Measurements from ENCODE around the gene MYT1. TPM values are rescaled to one million over a fixed set of nuclear protein-coding genes. Genes with fewer than 3 reads are reported as not detected.

The MYT1 gene
- total RNA-seq, 1 experiment from 2014 or later = 0.22 TPM

GRCh38 chr20:64188091-64188490 is 23.8 kb downstream of the MYT1 start:
- Histone ChIP-seq H3K27ac (ENCODE audit: low read length) (no peak overlapping the region), H3K79me2 (ENCODE audit: low read length) (no peaks in the 10 kb centered on the region), H3K4me2 (ENCODE audit: low read length) (no peak overlapping the region), H3K4me3 (ENCODE audit: low read length) (no peak overlapping the region), H3K9me2 (replicated peaks; ENCODE audit: low read length) (no peaks in the 10 kb centered on the region), H2AFZ (ENCODE audit: low read length) (no peak overlapping the region), H4K20me1 (ENCODE audit: low read length) (no peaks in the 10 kb centered on the region), H3K9ac (ENCODE audit: low read length) (no peak overlapping the region), H3K9me3 (ENCODE audit: low read length) (no peaks in the 10 kb centered on the region), H3K27me3 (ENCODE audit: low read length) (peaks cover 48% of the 10 kb centered on the region), H3K4me1 (ENCODE audit: insufficient read depth, low read length) (no peaks in the 10 kb centered on the region), H3K36me3 (ENCODE audit: low read depth, low read length) (no peaks in the 10 kb centered on the region), H3F3A (ENCODE audit: low read length, unreplicated experiment) (no peaks in the 10 kb centered on the region)
- POLR2A ChIA-PET (ENCODE audit: unreplicated experiment) = no interaction called here
- TF ChIP-seq EZH2phosphoT487 (IDR thresholded peaks at IDR 0.05; ENCODE audit: borderline replicate concordance, low read length) = no peak
- TF ChIP-seq CTCF (conservative IDR thresholded peaks at IDR 0.05; ENCODE audit: low read depth, low read length) = no peak
- no peak for TF ChIP-seq EZH2 (IDR thresholded peaks at IDR 0.05; ENCODE audit: low read length, unreplicated experiment)
- DNase-seq (no peak), ATAC-seq (no peak)
- BruUV-seq (replicated peaks) = no TSS peak
- intact Hi-C loops (cut with micrococcal nuclease) = no loop called here
- CTCF ChIA-PET = no interaction called here

GRCh38 chr20:64188682-64189529 is 24.7 kb downstream of the MYT1 start:
- intact Hi-C loops (cut with micrococcal nuclease) = no loop called here
- POLR2A ChIA-PET (ENCODE audit: unreplicated experiment) = no interaction called here
- H3K4me3 ChIP-seq (ENCODE audit: low read length) = no peak overlapping the region
- no peak overlapping the region for H2AFZ ChIP-seq (ENCODE audit: low read length)
- no TSS peak for BruUV-seq (replicated peaks)
- no peaks in the 10 kb centered on the region for H3K79me2 ChIP-seq (ENCODE audit: low read length)
- H3K9me3 ChIP-seq (ENCODE audit: low read length) = no peaks in the 10 kb centered on the region
- H3F3A ChIP-seq (ENCODE audit: low read length, unreplicated experiment) = no peaks in the 10 kb centered on the region
- peak; percentile 31 for DNase-seq
- H3K36me3 ChIP-seq (ENCODE audit: low read depth, low read length) = no peaks in the 10 kb centered on the region
- no peaks in the 10 kb centered on the region for H4K20me1 ChIP-seq (ENCODE audit: low read length)
- H3K4me2 ChIP-seq (ENCODE audit: low read length) = no peak overlapping the region
- peaks cover 44% of the 10 kb centered on the region for H3K27me3 ChIP-seq (ENCODE audit: low read length)
- no peaks in the 10 kb centered on the region for H3K9me2 ChIP-seq (replicated peaks; ENCODE audit: low read length)
- no peak overlapping the region for H3K27ac ChIP-seq (ENCODE audit: low read length)
- no peak for ATAC-seq
- no peaks in the 10 kb centered on the region for H3K4me1 ChIP-seq (ENCODE audit: insufficient read depth, low read length)
- CTCF ChIA-PET = no interaction called here
- H3K9ac ChIP-seq (ENCODE audit: low read length) = no peak overlapping the region
- TF ChIP-seq CTCF (conservative IDR thresholded peaks at IDR 0.05; ENCODE audit: low read depth, low read length) (no peak), EZH2 (IDR thresholded peaks at IDR 0.05; ENCODE audit: low read length, unreplicated experiment) (no peak), EZH2phosphoT487 (IDR thresholded peaks at IDR 0.05; ENCODE audit: borderline replicate concordance, low read length) (no peak)

- Histone ChIP-seq H3K9me2 (replicated peaks; ENCODE audit: low read length) (no peaks in the 10 kb centered on the region), H3K4me3 (ENCODE audit: low read length) (no peak overlapping the region), H3K4me1 (ENCODE audit: insufficient read depth, low read length) (no peaks in the 10 kb centered on the region), H3F3A (ENCODE audit: low read length, unreplicated experiment) (no peaks in the 10 kb centered on the region), H3K79me2 (ENCODE audit: low read length) (no peaks in the 10 kb centered on the region), H3K9ac (ENCODE audit: low read length) (no peak overlapping the region), H3K27me3 (ENCODE audit: low read length) (peaks cover 42% of the 10 kb centered on the region), H3K27ac (ENCODE audit: low read length) (no peak overlapping the region), H3K9me3 (ENCODE audit: low read length) (no peaks in the 10 kb centered on the region), H3K36me3 (ENCODE audit: low read depth, low read length) (no peaks in the 10 kb centered on the region), H4K20me1 (ENCODE audit: low read length) (no peaks in the 10 kb centered on the region), H2AFZ (ENCODE audit: low read length) (no peak overlapping the region), H3K4me2 (ENCODE audit: low read length) (no peak overlapping the region)
- ChIA-PET POLR2A (ENCODE audit: unreplicated experiment) (no interaction called here), CTCF (no interaction called here)
- intact Hi-C loops (cut with micrococcal nuclease) = no loop called here
- DNase-seq (no peak), ATAC-seq (no peak)
- no peak for TF ChIP-seq EZH2 (IDR thresholded peaks at IDR 0.05; ENCODE audit: low read length, unreplicated experiment)
- no peak for TF ChIP-seq EZH2phosphoT487 (IDR thresholded peaks at IDR 0.05; ENCODE audit: borderline replicate concordance, low read length)
- TF ChIP-seq CTCF (conservative IDR thresholded peaks at IDR 0.05; ENCODE audit: low read depth, low read length) = no peak
- BruUV-seq (replicated peaks) = no TSS peak
Observed at GRCh38 chr20:64189530-64189966, 25.3 kb downstream of the MYT1 start.

All from PC-3 (cell line).